ES-I3 (cell line): ENCODE results near the gene VSTM5.

Experiments used
- H3K36me3 ChIP-seq: 2 replicates; pipeline ENCODE4 v1.6.1; 2013; ENCODE audit warnings: mild to moderate bottlenecking, low read length, control low read depth, moderate library complexity; ENCODE audit not compliant: insufficient read depth
- H3K4me1 ChIP-seq: 2 replicates; pipeline ENCODE4 v1.6.1; 2013; ENCODE audit warnings: mild to moderate bottlenecking, control low read depth, low read length; ENCODE audit not compliant: insufficient read depth
- H3K9ac ChIP-seq: 2 replicates; pipeline ENCODE4 v1.6.1; 2013; ENCODE audit warnings: low read depth, mild to moderate bottlenecking, low read length, moderate library complexity
- H3K9me3 ChIP-seq: 2 replicates; pipeline ENCODE4 v1.6.1; 2013; ENCODE audit warnings: mild to moderate bottlenecking, low read length, moderate library complexity; ENCODE audit not compliant: control insufficient read depth, insufficient read depth

VSTM5 gene

DNA sequence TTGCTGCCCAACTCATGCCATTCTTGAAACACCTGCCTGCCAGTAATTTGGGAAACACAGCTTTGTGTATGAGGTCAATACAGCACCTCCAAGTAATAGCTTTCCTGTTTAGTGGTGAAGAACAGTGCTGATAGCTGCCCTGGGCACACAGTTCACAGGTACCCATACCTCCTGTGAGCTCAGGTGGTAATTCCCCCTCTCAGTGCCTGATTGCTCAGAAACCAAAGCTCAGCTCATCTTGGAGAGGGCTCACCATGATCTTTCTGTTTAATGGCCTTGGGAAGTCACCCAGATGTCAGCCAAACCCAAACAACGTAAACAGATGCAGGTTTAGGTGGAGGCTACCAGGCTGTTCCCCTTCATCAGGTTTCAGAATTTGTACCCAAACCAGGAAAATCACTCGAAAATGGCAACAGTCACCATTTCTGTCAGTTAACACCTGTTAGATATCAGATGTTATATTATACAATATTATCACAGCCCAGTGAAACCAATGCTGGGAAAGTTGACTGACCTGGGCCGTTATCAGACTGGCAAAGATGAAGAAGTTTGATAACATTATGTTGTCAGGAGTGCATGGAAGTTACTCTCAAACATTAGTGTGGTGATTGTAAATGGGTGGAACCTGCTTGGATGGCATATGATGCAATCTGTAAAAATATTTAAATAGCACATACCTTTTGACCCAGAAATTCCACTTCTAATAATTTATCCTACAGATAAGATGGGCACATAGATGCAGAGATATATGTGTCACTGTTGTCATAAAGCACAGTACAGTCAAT, 18.9 kb downstream of the VSTM5 start:
- H3K4me1 ChIP-seq = no peaks in the 10 kb centered on the region
- no peaks in the 10 kb centered on the region for H3K9me3 ChIP-seq
- H3K36me3 ChIP-seq = no peaks in the 10 kb centered on the region
- no peak overlapping the region for H3K9ac ChIP-seq

DNA sequence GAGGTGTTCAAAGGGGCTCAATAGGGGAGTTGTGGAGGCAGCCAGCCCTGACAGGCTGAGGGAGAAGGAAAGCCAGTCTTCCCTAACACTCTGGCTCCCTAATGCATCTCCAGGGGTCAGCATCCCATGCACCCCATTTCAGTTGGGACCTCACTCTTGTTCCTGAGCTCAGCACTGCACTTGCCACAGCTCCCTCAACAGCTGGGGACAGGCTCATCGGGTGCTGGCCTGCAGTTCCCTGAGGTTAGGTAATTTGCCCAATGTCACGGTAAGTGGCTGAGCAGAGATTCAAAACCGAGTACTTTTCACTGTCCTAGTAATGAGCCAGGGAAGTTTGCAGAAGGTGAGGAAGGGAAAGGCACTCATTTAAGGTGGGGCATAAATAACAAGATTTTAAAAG, 20.8 kb downstream of the VSTM5 start:
- Histone ChIP-seq H3K36me3 (no peaks in the 10 kb centered on the region), H3K4me1 (no peaks in the 10 kb centered on the region), H3K9me3 (no peaks in the 10 kb centered on the region), H3K9ac (no peak overlapping the region)

DNA sequence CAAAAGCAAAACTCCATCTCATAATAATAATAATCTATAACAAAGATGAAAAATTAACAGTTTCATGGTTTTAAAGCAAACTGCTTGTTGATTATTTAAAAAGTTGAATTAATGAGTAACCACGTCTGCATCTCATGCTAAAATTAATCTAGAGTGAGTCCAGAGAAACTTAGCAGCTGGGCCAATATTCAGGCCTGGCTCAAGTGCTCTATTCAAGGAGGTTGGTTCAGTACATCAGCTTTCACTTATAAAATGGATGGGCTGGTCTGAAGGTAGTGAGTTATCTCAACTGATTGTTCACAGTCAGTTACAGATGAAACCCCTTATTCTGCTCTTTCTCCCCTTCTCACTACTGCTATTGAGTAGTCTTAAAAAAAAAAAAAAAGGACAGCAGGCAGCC, 23.1 kb downstream of the VSTM5 start:
- Histone ChIP-seq H3K36me3 (no peaks in the 10 kb centered on the region), H3K9me3 (no peaks in the 10 kb centered on the region), H3K9ac (no peak overlapping the region), H3K4me1 (no peaks in the 10 kb centered on the region)

DNA sequence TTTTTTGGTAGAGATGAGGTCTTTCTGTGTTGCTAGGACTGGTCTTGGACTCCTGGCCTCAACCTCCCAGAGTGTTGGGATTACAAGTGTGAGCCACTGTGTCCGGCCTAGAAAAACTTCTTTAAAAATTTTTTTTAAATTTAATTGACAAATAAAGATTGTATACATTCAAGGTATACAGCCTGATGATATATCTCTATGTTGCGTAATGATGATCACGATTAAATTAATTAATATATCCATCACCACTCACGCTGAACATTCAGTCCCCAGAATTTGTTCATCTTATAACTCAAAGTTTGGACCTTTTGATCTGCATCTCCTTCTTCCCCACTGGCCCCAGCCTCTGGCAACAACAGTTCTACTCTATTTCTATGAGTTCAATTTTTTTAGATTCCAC, 27.2 kb downstream of the VSTM5 start:
- no peaks in the 10 kb centered on the region; the same call in 1 of the 2 replicates for H3K9me3 ChIP-seq

DNA sequence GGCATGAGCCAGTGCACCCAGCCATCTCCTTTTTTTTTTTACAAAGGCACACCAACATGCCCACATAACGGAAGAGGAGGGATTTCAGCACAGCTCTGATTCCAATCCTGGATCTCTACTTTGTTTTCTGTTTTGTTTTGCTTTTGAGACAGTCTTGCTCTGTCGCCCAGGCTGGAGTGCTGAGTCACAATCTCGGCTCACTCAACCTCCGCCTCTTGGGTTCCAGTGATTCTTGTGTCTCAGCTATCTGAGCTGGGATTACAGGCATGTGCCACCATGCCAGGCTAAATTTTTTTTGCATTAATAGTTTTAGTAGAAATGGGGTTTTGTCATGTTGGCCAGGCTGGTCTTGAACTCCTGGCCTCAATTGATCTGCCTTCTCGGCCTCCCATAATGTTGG, 28.1 kb downstream of the VSTM5 start:
- Histone ChIP-seq H3K9me3 (no peaks in the 10 kb centered on the region; the same call in 1 of the 2 replicates), H3K4me1 (peaks cover 12% of the 10 kb centered on the region; the same call in 1 of the 2 replicates), H3K9ac (no peak overlapping the region), H3K36me3 (no peaks in the 10 kb centered on the region; the same call in 1 of the 2 replicates)

More for the DNA sequence above, 27.2 kb downstream of the VSTM5 start:
- no peak overlapping the region for H3K9ac ChIP-seq
- H3K36me3 ChIP-seq = no peaks in the 10 kb centered on the region; the same call in 1 of the 2 replicates
- peaks cover 12% of the 10 kb centered on the region; the same call in 1 of the 2 replicates for H3K4me1 ChIP-seq

DNA sequence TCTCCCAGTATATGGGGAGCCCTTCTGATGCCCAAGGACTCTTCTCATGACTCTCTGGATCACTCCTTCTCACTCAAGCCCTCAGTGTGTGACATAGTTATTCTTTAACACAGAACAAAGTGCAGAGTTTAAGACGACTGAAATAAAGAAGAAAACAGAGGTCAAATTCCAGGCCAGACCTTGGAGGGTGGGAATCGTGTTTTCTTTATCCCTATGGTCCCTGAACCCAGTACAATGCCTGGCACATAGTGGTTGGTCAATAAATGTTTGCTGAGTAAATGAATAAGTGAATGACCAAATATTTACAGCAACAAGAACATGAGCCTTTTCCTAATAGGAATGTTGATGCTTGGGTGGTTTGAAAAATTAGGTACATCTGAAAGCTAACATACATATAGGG, 28.8 kb downstream of the VSTM5 start:
- Histone ChIP-seq H3K9me3 (no peaks in the 10 kb centered on the region; the same call in 1 of the 2 replicates), H3K4me1 (peaks cover 12% of the 10 kb centered on the region; the same call in 1 of the 2 replicates), H3K36me3 (no peaks in the 10 kb centered on the region; the same call in 1 of the 2 replicates), H3K9ac (no peak overlapping the region)

DNA sequence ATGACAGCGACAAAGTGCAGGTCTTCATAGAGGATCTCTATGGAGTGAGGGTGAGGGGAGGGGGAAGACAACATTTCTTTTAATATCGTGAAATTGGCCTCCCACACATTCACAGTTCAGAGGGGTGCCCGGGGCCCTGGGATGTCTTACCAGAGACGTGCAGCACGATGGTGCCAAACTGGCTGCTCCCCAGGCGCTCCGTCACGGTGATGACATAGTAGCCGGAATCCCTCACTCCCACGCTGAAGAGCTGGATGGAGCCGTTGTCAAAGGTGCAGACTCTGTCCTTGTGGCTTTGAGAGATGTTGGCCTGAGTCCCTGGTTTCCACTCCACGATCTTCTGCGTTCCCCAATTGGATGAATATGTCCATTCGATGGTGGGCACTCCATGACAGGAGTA, 29.6 kb downstream of the VSTM5 start:
- H3K9ac ChIP-seq = no peak overlapping the region
- H3K9me3 ChIP-seq = no peaks in the 10 kb centered on the region; the same call in 1 of the 2 replicates
- no peaks in the 10 kb centered on the region; the same call in 1 of the 2 replicates for H3K36me3 ChIP-seq
- peaks cover 12% of the 10 kb centered on the region; the same call in 1 of the 2 replicates for H3K4me1 ChIP-seq

DNA sequence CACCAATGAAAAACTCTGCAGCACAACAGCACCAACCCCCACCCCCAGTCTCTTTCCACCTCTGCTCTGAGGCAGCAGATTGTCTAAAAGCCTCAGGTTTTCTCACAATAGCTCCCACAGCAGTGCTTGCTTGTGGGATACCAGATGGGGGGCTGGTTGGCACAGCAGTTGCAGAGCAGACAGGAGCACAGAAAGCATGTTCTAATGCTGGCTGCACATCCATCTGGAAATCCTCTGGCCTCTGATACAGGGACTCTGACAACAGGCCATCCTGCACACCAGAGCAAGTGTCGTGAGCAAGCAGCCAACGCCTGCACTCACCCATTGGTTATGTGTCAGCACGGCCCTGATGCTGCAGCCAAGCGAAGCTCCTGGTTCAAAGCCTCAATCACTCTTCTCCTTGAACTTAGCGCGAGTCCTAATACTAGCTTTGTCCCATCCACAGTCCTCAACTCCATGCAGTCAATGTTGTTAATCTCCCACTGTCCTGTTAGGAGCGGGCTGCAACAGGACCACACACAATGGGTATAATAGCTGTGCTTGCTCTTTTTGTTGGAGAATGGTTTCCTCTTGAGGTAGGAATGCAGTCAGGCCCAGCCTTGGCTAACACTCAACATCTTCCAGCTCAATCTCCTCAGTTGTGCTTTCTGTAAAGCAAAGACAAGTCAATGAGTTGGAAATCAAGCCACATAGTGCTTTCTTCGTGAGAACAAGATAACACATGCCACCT, 30.3 kb downstream of the VSTM5 start:
- H3K36me3 ChIP-seq = peaks cover 2% of the 10 kb centered on the region; the same call in 1 of the 2 replicates
- H3K9me3 ChIP-seq = no peaks in the 10 kb centered on the region; the same call in 1 of the 2 replicates
- no peak overlapping the region for H3K9ac ChIP-seq
- peaks cover 12% of the 10 kb centered on the region; the same call in 1 of the 2 replicates for H3K4me1 ChIP-seq

DNA sequence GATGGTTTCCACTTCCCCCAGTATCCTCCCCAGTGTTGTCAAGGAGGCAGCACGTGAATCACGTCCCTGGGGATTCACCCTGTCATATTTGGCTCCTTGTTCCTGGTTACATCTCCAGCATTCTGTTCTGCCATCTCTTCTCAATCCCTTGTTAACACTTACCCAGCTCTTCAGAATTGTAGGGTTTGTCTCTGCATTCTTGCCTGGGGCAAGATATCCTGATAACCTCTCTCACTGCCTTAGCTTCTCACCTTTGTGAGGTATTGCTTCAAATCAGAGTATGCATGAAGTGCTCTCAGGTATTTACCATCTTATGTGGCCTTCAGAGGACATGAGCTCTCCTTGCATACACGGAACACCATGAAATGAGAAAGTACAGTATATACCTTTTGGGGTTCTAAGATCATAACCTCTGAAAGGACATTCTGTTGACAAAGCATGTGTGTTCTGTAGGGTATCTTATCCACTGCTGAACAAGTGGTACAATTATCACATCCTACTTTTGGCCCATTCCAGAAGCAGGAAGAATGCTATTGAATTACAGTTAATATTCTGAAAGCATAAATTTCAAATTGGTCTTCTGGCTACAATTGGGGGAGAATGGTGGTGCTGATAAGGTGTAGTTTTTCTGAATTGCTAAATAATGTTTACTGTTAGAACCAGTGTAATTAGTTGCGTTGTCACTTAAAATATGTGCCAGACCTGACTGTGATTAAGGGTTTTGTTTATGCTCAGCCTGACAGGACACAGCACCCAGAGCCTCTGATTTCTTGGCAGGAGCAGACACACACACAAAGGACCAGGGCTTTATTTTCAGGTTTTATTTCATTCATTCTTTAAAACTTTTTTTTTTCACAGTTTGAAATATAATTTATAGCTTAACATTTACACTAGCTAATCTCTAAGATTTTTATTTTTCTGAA, 32.7 kb downstream of the VSTM5 start:
- Histone ChIP-seq H3K36me3 (peaks cover 15% of the 10 kb centered on the region), H3K9me3 (no peaks in the 10 kb centered on the region; the same call in 1 of the 2 replicates), H3K4me1 (peaks cover 12% of the 10 kb centered on the region; the same call in 1 of the 2 replicates), H3K9ac (no peak overlapping the region)

DNA sequence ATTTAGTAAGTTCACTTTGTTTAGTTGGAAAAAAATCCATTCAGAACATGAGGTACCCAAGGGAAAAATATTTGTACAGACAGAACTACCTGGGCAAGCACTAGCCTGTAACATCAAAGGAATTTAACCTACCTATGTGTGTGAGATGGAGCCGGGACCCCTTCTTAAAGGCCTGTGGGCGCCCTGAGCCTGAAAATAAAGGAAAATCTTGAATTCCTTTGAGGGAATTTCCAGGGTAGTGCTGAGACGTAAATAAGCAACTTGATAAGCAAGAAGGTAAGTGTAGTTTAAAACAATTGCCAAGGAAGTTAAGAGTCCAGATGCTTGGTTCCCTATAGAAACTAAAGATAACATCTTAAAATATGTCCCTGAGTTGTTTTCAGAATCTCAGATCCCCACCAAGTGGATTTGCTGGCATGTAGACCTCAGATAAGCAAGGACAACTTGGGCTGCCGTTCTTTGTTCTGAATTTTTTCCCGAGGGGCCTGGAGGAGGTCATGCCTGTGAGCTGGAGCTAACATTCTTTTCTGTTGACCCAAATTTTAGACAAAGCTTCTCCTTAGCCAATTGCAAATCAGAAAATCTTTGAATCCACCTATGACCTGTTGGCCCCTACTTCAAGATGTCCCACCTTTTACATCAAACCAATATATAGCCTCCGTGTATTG, 35.3 kb downstream of the VSTM5 start:
- H3K9me3 ChIP-seq = no peaks in the 10 kb centered on the region; the same call in 1 of the 2 replicates
- H3K36me3 ChIP-seq = peaks cover 24% of the 10 kb centered on the region
- no peak overlapping the region for H3K9ac ChIP-seq
- peaks cover 6% of the 10 kb centered on the region; the same call in 1 of the 2 replicates for H3K4me1 ChIP-seq

DNA sequence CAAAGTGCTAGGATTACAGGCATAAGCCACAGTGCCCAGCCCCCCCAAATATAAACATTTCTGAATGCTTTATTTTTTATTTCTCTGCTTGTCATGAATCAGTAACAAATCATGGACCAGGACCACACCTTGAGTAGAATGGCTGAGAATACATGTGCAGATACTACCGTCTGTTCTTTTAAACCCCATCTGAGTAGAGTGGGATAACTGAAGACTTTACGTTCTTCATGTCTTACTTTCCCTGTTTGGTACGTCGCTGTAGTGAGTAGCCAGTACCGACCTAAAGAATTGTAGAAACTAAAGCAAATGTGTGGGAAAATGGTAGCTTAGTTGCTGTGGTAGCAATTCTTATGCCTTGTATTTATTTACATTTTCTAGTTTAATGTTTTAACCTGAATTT, 36.4 kb downstream of the VSTM5 start:
- no peaks in the 10 kb centered on the region for H3K9me3 ChIP-seq
- H3K9ac ChIP-seq = no peak overlapping the region
- H3K4me1 ChIP-seq = no peaks in the 10 kb centered on the region
- H3K36me3 ChIP-seq = peaks cover 31% of the 10 kb centered on the region

DNA sequence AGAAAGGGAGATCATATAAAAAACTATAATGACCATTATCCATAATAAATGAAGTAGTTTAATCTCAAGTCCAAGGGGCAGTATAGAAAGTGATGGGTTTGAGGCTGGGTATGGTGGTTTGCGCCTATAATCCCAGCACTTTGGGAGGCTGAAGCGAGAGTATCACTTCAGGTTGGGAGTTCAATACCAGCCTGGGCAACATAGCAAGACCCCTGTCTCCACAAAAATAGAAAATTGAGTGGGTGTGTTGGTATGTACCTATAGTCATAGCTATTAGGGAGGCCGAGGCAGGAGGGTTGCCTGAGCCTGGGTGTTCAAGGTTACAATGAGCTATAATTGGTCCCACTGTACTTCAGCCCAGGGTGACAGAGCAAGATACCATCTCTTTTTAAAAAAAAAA, 42.4 kb downstream of the VSTM5 start:
- H3K9ac ChIP-seq = no peak overlapping the region
- H3K36me3 ChIP-seq = peaks cover 27% of the 10 kb centered on the region

DNA sequence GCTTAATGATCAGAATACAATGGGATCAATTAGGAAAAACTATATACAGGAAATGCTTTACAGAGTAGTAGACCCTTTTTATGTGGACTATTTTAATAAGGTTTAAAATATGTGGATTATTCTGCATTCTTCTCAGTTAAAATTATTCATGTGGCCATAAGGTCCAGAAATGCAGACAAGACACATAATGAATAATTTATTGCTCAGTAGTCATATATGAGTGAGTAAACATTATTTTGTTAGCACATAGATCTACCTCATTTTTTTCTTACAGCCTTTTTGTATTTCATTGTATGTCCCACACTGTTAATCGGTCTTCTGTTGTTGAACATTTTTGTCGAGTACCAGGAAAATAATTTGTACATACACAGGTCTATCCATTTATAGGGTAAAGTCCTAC, 45.5 kb downstream of the VSTM5 start:
- Histone ChIP-seq H3K9ac (no peak overlapping the region), H3K9me3 (no peaks in the 10 kb centered on the region), H3K36me3 (peaks cover 22% of the 10 kb centered on the region), H3K4me1 (no peaks in the 10 kb centered on the region)

More for the DNA sequence above, 42.4 kb downstream of the VSTM5 start:
- no peaks in the 10 kb centered on the region for H3K9me3 ChIP-seq
- H3K4me1 ChIP-seq = no peaks in the 10 kb centered on the region
